ENCODE results near the gene CFAP57.
"Not testable (repeated sequence)": the region's sequence is repeated elsewhere in the genome, so short reads cannot be mapped to it uniquely, and the experiment has no call there.

CFAP57 gene

DNA sequence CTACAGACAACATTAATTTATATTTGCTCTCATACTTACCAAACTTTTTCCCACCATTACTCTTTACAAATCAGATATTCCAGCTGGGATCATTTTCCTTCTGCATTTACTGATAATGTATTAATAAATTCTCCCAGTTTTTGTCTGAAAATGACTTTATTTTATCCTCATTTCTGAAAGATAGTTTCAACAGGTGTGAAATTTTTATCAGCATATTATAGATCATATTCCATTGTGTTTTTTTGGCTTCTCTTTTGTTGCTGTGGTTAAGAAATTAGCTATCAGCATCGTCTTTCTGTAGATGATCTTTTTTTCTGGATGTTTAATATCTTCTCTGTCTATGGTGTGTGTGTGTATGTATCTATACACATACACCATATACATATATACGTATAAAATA, 2.7 kb downstream of the CFAP57 start:
- no peak for DNase-seq

DNA sequence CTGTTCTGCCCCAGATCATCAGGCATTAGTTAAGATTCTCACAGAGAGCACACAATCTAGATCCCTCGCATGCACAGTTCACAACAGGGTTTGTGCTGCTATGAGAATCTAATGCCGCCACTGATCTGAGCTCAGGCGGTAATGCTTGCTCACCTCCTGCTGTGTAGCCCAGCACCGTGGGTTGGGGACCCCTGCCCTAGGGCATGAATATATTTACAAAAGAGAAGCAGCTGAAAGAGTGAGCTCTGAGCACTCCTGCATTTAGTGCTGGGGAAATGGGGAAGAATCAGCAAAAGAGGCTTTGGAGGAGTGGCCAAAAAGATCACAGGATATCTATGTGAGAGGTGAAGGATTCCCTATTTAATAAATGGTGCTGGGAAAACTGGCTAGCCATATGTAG, 5.6 kb downstream of the CFAP57 start:
- no peak for DNase-seq

DNA sequence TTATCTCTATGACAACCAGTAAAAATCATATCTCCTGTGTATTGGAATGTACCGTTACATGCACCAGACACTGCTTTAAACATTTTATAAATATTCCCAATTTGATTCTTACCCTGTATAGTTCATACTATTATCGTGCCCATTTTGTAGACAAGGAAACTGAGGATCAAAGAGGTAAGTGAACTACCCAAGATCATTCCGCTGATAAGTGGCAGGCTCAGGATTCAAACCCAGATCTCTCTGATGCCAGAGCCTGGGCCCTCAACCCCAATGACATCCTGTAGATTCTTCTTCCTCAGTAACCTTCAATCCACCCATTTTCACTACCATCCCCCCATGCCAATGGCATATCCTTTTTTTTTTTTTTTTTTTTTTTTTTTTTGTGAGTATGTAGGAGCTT, 12.3 kb downstream of the CFAP57 start:
- no peak for DNase-seq

DNA sequence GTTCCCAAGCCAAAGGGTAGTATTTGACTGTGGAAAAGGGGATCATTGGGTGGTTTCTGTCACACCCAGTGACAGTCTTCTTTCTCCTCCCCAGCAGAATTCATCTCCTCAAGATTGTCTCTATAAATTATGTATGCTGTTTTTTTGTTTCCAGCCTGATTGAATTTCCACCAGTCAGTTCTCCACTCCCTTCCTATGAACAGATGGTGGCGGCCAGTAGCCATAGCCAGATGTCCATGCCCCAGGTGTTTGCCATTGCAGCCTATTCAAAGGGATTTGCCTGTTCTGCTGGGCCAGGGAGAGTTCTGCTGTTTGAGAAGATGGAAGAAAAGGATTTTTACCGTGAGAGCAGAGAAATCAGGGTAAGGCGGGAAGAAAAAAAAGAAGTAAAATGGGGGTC, 12.9 kb downstream of the CFAP57 start:
- no peak for DNase-seq

DNA sequence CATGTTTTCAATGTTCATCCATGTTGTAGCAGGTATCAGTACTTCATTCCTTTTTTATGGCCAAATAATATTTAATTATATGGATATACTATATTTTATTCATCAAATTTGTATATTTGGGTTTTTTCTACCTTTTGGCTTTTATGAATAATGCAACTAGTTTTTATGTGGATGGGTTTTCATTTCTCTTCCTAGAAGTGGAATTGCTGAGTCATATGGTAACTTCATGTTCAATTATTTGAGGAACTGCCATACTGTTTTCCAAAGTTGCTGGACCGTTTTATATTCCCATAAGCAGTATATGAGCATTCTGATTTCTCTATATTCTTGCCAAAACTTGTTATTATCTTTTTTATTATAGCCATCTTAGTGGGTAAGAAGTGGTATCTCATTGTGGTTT, 16.0 kb downstream of the CFAP57 start:
- DNase-seq = no peak

DNA sequence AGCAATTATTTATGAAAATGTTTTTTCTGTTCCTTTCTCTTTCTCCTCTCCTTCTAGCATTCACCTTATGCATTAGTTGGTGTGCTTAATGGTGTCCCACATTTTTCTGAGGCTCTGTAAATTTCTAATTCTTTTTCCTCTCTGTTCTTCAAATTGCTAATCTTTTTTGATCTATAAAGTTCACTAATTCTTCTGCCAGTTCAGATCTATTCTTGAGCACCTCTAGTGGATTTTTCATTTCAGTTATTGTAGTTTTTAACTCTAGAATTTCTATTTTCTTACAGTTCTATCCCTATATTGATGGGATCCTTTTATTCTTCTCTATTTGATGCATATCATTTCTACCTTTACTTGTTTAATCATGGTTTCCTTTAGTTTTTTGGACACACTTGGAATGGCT, 22.4 kb downstream of the CFAP57 start:
- DNase-seq = no peak

DNA sequence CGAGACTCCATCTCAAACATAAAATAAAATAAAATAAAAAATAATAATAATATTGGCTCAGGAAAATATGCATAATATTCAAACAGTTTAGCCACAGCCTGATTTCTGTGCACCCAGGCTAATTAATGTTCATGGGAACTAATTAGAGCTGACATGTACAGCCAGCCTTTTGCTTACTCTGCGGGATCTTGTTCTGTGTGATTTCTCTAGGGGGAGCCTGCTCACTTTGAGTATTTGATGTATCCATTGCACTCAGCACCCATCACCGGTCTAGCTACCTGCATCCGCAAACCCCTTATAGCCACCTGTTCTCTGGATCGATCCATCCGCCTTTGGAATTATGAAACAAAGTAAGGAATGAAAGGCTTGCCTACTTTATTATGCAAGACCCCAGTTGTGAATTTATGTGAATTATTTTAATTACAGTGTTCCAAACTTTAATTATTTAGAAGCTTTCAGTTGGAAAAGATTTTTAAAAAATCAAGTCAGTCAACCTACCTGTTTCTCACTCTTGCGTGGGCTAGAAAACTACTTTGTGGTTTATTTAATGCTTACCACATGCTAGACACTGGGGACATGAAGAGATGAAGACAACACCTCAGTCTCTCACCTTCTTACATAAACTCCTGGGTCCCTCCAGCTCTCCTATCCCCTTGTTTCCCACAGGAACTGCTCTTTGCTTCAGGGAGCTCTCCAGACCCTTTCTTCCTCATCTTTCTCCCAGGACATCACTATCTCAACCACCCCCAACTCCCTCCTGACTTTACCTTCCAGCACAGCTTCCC, 25.4 kb downstream of the CFAP57 start:
- no peak for DNase-seq

DNA sequence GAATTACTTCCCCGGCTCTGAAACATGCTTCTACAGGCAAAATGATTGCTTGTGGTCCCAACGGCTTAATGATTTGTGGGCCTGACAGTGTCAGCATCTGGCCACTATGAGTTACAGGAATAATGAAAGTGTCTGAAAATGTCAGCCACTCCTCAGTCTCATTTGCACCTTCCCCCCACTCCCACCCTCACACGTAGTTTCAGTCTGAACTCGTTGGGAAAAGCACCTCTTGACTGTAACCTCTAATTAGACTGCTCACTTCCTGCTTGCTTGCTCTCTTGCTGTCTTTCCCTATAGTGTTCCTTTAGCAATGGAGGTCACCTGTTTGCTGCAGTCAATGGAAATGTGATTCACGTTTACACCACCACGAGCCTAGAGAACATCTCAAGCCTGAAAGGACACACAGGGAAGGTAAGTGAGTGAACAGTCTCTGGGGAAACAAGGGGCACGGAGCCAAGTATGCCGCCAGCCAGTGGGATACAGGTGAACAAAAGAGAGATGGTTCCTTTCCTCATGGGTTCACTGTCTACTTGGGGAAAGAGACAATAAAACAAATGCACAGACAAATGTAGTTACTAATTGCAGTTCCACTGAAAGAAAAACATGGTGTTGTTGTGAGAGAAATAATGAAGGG, 27.1 kb downstream of the CFAP57 start:
- no peak for DNase-seq

DNA sequence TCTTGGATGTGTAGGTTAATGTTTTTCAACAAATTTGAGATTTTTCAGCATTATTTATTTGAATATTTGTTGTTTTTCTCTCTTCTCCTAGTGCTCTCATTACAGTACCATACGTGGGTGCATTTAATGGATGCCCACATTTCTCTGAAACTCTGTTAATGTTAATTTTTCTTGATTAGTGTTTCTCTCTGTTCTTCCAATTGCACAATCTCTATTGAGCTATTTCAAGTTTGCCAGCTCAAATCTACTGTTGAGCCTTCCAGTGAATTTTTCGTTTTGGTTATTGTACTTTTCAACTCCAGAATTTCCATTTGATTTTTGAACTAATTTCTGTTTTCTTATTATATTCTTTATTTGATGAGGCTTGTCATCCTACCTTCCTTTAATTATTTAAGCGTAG, 31.7 kb downstream of the CFAP57 start:
- no peak for DNase-seq

DNA sequence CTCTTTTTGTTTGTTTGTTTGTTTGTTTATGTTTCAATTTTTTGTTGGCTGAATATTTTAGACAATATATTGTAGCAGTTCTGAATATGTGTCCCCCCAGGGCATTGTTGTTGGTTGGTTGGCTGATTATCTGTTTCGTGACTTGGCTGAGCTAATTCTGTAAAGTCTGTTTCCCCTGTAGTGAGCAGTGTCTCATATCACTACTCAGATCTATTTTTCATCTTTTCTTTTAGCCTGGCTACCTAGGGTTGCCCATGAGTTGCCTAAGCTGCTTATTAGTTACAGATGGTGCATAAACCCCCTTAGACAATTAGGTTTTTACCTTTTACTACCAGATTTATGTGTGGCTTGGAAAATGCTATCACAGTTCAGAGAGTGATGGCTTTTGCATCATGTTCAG, 32.3 kb downstream of the CFAP57 start:
- DNase-seq = no peak

DNA sequence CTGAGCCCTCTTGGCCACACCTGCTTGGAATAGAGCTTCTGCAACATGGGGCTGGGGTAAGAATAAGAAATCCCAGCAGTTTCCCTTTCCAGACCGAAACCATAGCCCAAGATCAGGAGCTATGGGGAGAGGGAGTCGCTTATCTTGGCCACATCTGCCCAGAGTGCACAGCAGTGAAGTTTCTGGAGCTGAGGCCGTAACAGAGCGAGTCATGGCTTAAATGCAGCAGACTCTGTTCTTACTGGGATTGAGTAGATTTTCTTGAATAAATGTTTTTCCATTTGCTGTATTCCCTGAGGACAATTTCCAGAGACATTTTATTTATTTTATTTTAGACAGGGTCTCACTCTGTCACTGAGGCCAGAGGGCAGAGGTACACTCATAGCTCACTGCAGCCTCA, 33.5 kb downstream of the CFAP57 start:
- no peak for DNase-seq

DNA sequence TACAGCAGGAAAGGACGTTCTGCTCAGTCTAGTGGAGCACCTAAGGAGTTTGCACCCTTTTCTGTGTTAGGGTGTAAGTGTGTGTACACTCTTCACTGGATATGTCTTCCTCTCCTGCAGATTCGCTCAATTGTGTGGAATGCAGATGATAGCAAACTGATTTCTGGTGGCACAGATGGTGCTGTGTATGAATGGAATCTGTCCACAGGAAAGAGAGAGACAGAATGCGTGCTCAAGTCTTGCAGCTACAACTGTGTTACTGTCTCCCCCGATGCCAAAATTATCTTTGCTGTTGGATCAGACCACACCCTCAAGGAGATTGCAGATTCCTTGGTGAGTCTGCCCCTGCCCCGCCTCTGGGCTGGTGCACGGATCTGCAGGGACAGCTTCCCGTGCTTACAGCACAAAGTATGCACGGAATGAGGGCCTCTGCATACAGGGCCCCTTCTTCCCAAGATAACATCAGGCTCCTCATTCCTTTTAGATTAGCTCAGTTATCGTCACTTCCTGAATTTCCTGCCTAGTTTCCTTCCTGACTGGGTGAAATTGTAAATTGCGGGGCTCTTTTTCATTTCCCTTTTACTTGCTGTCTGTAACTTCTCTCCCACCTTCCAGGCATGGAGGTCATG, 34.6 kb downstream of the CFAP57 start:
- DNase-seq = peak; percentile 4 to 8

DNA sequence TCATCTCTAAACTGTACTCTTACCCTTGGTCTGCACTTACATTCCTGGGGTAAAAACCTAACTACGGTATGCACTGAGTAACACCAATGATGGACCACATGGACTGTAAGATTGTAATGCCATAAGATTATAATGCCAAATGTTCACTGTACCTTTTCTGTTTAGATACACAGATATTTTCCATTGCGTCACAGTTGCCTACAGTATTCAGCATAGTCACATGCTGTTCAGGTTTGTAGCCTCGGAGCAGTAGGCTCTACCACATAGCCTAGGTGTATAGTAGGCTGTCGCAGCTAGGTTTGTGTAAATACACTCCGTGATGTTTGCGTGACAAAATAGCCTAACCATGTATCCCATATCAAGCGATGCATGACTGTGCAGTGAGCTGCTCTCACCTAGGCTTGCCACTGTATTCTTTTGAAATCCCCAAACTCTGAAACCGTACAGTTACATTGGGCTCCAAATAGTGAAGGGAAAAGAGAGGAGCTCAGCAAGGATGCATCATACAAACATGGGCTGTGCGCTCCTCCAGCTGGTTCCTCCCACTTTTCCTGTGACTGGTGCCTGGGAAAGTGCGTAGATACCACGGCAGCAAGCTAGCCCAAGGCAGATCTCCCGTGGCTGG, 35.2 kb downstream of the CFAP57 start:
- no peak for DNase-seq

DNA sequence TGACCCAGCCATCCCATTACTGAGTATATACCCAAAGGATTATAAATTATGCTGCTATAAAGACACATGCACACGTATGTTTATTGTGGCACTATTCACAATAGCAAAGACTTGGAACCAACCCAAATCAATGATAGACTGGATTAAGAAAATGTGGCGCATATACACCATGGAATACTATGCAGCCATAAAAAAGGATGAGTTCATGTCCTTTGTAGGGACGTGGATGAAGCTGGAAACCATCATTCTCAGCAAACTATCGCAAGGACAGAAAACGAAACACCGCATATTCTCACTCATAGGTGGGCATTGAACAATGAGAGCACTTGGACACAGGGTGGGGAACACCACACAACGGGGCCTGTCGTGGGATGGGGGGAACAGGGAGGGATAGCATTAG, 36.1 kb downstream of the CFAP57 start:
- not testable (repeated sequence) for DNase-seq

DNA sequence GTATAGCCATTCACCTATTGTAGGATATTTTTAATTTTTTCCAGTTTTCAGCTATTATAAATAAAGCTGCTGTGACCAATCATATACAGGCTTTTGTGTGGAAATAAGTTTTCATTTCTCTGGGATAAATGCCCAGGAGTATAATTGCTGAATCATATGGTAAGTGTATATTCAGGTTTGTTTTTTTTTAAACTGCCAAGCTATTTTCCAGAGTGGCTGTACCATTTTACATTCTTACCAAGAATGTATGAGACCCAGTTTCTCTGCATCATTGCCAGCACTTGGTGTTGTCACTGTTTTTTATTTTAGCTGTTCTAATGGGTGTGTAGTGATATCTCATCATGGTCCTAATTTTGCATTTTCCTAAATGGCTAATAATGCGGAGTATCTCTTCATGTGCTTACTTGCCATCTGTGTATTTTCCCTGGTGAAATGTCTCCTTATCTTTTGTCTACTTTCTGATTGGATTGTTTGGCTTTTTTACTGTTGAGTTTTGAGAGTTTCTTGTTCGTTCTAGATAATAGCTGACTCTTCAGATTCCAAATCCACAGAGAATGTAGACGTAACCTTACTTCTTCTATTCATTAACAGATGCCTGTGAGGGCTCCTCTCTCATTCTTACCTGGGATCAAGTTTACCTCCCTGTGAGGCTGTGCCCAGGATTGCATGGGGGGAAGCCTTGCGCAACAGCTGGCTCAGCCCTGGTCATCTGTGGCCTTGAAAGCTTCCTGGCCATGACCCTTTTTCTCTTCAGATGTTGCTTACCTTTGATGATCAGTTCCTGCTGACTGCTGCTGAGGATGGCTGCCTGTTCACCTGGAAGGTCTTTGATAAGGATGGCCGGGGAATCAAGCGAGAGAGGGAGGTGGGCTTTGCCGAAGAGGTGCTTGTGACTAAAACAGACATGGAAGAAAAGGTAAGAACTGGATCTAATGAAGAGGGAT, 42.6 kb downstream of the CFAP57 start:
- DNase-seq = no peak

DNA sequence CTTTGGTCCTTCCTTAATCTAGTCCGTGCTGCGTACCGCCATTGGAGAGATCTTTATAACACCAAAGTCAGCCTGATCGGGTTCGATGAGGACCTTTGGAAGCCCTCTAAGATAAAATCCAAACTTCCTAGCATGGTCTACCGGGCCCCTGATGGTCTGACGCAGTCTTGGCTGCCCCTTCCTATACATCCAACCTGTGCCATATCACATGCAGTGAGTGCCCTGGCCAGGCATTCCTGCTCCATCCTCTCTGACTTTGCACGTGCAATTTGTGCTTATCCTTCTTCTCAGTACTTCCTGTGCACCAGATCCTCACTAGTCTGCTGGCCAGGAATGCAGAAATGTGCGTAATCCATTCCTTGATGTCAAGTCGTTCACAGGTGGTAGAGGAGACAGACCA, 45.6 kb downstream of the CFAP57 start:
- no peak for DNase-seq

DNA sequence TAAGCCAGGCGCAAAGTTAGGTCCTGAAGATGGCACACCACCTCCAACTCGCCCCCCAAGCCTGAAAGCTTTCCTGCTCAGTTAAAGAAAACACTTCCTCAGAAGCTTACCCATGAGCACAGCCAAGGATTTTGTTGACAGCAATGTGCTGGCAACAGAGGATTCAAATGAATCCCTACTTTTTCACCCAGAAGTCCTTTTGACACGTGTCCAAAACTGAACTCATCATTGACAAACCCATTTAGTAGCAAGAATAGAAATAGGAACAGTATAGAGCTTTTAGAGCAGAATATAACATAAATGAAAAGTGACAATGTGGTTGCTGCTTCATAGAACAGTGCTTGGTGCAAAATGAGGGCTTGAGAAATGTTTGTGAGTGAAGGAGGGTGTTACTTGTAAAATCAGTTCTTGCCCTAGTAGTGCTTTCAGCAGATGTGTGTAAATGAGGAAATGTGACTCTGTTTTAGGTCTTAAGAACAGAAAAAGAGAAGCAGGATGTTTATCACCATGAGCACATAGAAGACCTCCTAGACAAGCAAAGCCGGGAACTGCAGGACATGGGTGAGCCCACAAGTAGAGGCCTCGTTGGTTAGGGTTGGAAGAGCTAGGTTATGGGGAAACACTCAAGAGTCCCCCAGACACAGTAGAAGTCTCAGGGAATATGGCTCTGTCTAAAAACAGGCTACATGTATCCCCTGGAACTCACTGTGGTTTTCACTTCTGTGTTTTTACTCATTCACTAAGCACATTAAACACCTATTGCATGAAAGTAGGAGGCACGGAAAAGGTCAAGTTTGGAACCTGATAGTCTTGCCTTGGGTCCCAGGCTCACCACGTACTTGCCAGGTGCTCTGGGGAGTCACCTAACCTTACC, 49.0 kb downstream of the CFAP57 start:
- peak; percentile 7 to 25 for DNase-seq

DNA sequence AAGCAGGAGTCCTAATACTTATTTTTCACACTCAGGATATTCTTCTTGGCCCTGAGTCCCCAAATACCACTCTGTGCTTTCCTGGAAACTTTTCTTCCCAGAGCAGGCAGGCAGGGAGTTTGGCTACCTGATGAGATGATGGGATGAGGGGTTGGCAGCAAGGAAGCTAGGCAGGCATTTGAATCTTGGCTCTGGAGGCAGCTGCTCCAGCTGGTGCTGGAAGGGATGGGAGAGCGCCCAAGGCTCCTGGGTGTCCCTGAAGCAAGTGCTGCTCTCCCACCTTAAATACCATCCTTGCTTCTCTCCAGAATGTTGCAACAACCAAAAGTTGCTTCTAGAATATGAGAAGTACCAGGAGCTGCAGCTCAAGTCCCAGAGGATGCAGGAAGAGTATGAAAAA, 49.7 kb downstream of the CFAP57 start:
- no peak for DNase-seq

DNA sequence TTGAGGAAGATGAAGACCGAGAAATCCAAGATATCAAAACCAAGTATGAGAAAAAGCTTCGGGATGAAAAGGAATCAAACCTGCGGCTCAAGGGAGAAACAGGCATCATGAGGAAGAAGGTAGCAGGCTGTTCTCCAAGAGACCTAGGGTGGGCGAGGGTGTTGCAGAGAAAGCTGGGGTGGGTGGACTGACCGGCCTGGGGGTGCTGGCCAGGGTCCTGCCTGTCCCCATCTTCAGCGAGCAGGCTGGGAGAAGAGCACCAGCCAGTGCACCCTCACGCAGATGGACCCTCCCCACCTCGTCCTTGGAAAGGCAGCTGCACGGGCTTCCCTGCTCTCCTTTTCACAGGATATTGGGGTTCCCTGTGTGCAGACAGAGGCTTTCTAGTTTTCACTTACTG, 50.7 kb downstream of the CFAP57 start:
- DNase-seq = no peak

DNA sequence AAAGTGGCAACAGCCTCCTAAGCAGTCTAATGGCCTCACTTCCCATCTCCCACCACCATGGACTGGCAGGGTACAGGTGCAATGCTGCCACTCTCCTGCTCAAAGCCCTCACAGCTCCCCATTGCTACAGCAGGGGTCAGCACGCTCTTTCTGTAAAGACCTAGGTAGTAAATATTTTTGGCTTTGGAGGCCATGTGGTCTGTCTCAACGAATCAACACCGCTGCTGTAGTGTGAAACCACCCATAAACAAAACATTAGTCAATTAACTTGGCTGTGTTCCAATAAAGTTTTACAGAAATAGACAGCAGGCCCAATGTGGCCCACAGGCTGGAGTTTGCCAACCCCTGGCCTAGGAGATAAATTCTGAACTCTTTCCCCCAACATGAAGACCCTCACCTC, 53.0 kb downstream of the CFAP57 start:
- DNase-seq = no peak

DNA sequence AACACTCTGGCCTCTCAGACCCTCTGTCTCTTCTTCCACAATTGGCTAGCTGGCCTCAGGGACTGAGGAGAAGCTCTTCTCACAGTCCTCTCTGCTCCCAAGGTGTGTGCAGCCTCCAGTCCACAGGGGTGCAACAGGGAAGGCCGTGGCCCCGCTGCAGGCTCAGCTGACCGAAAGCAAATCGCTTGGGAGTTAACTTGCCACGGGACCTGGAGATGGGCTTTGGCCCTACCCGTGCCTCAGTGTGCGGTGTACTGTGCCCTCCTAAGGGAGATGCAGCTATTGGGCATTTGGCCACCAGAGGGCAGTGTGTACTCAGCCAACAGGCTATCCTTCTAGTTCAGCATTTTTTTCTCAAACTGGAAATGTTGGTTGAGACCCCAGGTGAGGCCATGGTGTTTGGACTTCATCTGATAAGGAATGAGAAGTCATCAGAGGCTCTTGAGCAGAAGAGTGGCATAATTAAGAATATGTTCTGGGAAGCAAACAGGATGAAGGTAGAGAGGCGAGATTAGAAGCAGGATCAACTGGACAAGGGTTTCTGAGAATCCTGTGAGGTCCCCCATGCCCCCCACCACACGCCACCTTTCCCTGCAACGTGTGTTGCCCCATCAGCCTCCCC, 55.1 kb downstream of the CFAP57 start:
- DNase-seq = peak; percentile 33 to 94

Measured in inflammatory macrophage treated with lipopolysaccharide for 1 hour (primary cell).